Nephron (organoid): ENCODE data around the gene COL12A1.
A peak's percentile ranks its signal among the peaks of the same experiment; 100 is the strongest.

Experiments used
- H3K27ac Mint-ChIP-seq, 3 experiments: 2 replicates each; pipeline ENCODE4 v1.8.0; 2020; ENCODE audit warnings: mixed read lengths in 3 of 3, mild to moderate bottlenecking in 2 of 3, moderate library complexity in 1 of 3
- H3K27me3 Mint-ChIP-seq: 2 replicates; pipeline ENCODE4 v1.8.0; 2021; ENCODE audit warnings: low read depth, mild to moderate bottlenecking, moderate library complexity, mixed read lengths
- H3K36me3 Mint-ChIP-seq: 2 replicates; pipeline ENCODE4 v1.8.0; 2020; ENCODE audit warnings: low read depth, mixed read lengths
- H3K4me1 Mint-ChIP-seq: 2 replicates; pipeline ENCODE4 v1.8.0; 2020; ENCODE audit warnings: mixed read lengths
- H3K4me3 Mint-ChIP-seq, 3 experiments: 2 replicates each; pipeline ENCODE4 v1.8.0; 2020; ENCODE audit warnings: mild to moderate bottlenecking in 3 of 3, mixed read lengths in 3 of 3, moderate library complexity in 2 of 3
- H3K9me3 Mint-ChIP-seq: 2 replicates; pipeline ENCODE4 v1.8.0; 2020; ENCODE audit warnings: mixed read lengths
- TF ChIP-seq, protein P1 (sequence below), 3 experiments: fragments of 200-600 bp; sonication (generic); IDR thresholded peaks; one replicate each; pipeline ENCODE4 v1.5.0; 2021; ENCODE audit warnings: antibody characterized with exemption in 3 of 3; ENCODE audit not compliant: unreplicated experiment in 3 of 3

The COL12A1 gene

DNA sequence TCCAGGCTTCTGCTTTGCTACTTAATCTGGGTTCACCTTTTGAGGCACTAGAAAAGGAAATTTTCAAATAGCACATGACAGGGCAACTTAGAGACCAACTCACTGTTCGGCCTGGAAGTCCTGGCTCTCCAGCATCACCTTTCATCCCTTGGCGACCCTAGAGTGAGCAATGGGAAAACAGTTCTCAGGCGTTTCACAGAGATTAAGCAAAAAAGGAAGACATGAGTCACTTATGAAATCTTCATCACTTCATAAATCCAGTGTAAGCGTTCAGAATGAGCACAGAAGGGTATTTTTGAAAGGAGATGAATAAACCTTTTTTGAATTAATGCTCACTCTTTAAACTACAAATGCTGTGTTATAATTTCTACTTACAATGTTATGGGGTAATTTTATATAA lies 104.0 kb downstream of the COL12A1 start:
- Mint-ChIP-seq H3K27me3 (no peaks in the 10 kb centered on the region), H3K27ac (peak overlapping the region in 1 of 3 experiments; percentile 25), H3K36me3 (peaks cover 45% of the 10 kb centered on the region), H3K4me3 (no peak overlapping the region), H3K4me1 (peaks cover 31% of the 10 kb centered on the region), H3K9me3 (no peaks in the 10 kb centered on the region)
- TF ChIP-seq, protein P1, sequence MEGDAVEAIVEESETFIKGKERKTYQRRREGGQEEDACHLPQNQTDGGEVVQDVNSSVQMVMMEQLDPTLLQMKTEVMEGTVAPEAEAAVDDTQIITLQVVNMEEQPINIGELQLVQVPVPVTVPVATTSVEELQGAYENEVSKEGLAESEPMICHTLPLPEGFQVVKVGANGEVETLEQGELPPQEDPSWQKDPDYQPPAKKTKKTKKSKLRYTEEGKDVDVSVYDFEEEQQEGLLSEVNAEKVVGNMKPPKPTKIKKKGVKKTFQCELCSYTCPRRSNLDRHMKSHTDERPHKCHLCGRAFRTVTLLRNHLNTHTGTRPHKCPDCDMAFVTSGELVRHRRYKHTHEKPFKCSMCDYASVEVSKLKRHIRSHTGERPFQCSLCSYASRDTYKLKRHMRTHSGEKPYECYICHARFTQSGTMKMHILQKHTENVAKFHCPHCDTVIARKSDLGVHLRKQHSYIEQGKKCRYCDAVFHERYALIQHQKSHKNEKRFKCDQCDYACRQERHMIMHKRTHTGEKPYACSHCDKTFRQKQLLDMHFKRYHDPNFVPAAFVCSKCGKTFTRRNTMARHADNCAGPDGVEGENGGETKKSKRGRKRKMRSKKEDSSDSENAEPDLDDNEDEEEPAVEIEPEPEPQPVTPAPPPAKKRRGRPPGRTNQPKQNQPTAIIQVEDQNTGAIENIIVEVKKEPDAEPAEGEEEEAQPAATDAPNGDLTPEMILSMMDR (IDR thresholded peaks at IDR 0.05; ENCODE audit: unreplicated experiment in 3 of 3): no peak

DNA sequence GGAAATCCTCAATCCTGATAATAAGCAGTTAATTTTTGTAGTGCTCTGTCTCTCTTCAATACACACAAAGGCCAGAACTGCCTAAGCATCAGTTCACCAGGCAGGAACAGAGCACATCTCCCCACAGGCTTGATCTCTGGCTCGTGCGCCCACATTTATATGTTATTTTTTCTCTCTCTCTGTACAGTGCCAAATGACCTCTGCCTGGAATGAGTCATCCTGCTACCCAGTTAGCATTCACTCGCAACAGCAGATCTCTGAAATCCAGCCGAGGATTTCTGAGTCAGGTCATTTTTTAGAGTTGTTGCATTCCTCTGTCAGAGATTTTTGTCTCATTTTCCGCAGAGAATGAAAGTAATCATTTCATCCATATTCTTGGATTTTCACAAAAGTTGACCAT lies 107.1 kb downstream of the COL12A1 start:
- peak overlapping the region; percentile 74 to 88 (median 79) for H3K27ac Mint-ChIP-seq
- H3K4me1 Mint-ChIP-seq: peaks cover 39% of the 10 kb centered on the region
- TF ChIP-seq, protein P1 (IDR thresholded peaks at IDR 0.05; ENCODE audit: unreplicated experiment in 3 of 3): no peak
- H3K27me3 Mint-ChIP-seq: no peaks in the 10 kb centered on the region
- no peaks in the 10 kb centered on the region for H3K9me3 Mint-ChIP-seq
- H3K4me3 Mint-ChIP-seq: peak overlapping the region in 1 of 3 experiments; percentile 41
- H3K36me3 Mint-ChIP-seq: peaks cover 44% of the 10 kb centered on the region

DNA sequence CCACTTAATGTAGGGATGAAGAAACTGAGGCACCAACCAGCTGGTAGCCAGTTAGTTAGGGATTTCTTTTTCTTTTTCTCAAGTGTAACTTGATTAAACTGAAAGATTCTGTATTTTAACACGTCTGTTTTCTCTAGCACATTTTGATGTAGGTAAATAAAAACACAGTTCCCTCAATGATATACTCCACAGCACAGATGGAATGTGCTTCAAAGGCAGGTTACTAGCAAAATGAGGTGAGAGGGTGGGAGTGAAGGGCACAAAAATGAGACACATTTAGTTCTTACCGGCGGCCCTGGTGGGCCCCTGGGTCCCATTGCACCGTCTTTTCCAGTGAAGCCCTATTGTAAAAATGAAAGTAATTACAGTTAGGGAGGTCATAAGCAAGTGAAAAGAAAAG lies 108.9 kb downstream of the COL12A1 start:
- Mint-ChIP-seq H3K36me3 (peaks cover 40% of the 10 kb centered on the region), H3K27me3 (no peaks in the 10 kb centered on the region), H3K4me1 (peaks cover 35% of the 10 kb centered on the region), H3K27ac (peak overlapping the region; percentile 74 to 96 (median 93)), H3K4me3 (peak overlapping the region in 1 of 3 experiments; percentile 13), H3K9me3 (no peaks in the 10 kb centered on the region)
- TF ChIP-seq, protein P1 (IDR thresholded peaks at IDR 0.05; ENCODE audit: unreplicated experiment in 3 of 3): no peak

DNA sequence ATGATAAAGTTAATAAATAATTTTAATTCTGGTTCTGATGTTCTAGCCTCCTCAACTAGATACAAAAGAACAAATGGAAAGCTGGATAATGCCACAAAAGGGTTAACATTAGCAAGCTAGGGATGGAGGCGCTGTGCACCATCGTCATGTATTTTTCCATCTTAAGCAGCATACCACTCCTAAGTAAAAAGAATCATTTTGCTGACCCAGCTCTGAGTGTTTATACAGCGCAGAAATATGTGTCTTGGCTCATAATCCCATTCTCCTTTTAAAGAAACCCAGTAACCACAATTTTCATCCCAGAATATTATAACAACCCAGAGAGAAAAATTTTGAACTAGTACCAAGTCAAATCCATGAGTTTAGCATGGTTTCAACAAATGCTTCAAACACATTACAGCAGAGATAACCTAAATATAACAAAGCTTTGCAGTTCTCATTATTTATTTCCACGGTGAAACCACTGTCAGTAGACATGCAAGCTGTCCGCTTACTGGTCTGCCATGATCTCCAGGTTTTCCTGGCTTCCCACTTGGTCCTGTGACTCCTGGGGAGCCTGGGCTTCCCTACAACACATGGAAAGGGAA lies 111.1 kb downstream of the COL12A1 start:
- H3K9me3 Mint-ChIP-seq: no peaks in the 10 kb centered on the region
- H3K36me3 Mint-ChIP-seq: peaks cover 24% of the 10 kb centered on the region
- peak overlapping the region; percentile 92 to 95 (median 93) for H3K27ac Mint-ChIP-seq
- TF ChIP-seq, protein P1 (IDR thresholded peaks at IDR 0.05; ENCODE audit: unreplicated experiment in 3 of 3): no peak
- H3K4me1 Mint-ChIP-seq: peaks cover 29% of the 10 kb centered on the region
- H3K27me3 Mint-ChIP-seq: no peaks in the 10 kb centered on the region
- peak overlapping the region in 2 of 3 experiments; percentile 1 to 31 for H3K4me3 Mint-ChIP-seq

DNA sequence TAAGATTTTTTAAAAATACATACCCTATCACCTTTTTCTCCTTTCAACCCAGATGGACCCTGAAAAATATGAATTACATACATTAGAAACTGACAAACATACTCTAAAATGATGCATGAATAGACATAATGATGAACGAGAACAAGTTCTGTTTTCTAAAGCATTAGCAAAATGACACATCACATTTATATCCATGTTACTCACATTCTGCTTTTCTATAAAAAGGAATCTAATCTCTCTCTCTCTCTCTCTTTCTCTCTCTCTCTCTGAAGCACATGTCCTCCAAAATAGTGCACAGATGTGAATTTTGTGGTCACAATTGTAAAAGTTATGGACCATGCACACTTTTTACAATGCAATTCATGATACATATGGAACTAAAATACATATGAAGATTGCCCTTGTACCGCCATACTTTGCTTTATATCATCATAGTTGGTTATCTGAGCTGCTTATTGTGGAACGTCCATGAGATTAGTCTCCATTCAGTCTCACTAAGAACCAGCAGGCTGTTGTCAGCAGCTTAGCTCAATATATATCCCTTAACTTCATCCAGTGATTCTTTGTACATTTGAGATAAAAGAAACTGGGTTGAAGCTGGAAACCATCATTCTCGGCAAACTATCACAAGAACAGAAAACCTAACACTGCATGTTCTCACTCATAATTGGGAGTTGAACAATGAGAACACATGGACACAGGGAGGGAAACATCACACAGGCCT lies 114.2 kb downstream of the COL12A1 start:
- no peak overlapping the region for H3K27ac Mint-ChIP-seq
- no peaks in the 10 kb centered on the region for H3K27me3 Mint-ChIP-seq
- H3K36me3 Mint-ChIP-seq: peaks cover 17% of the 10 kb centered on the region
- H3K9me3 Mint-ChIP-seq: no peaks in the 10 kb centered on the region
- TF ChIP-seq, protein P1 (IDR thresholded peaks at IDR 0.05; ENCODE audit: unreplicated experiment in 3 of 3): no peak
- no peak overlapping the region for H3K4me3 Mint-ChIP-seq
- H3K4me1 Mint-ChIP-seq: peaks cover 22% of the 10 kb centered on the region
